Endothelial cell (in vitro differentiated cells): ENCODE results near the gene CBFA2T3. TPM values are rescaled to one million over a fixed set of nuclear protein-coding genes. Genes with fewer than 3 reads are reported as not detected.

Experiments used
- DNase-seq: peaks from one replicate; pipeline ENCODE4 v3.0.0; 2021; ENCODE audit warnings: low spot score
- H3K27ac Mint-ChIP-seq: one replicate; pipeline ENCODE4 v1.8.0; 2021; ENCODE audit warnings: mixed read lengths, inconsistent platforms; ENCODE audit not compliant: unreplicated experiment
- H3K27me3 Mint-ChIP-seq: one replicate; pipeline ENCODE4 v1.8.0; 2021; ENCODE audit warnings: mild to moderate bottlenecking, moderate library complexity, mixed read lengths, inconsistent platforms; ENCODE audit not compliant: unreplicated experiment
- H3K36me3 Mint-ChIP-seq: one replicate; pipeline ENCODE4 v1.8.0; 2021; ENCODE audit warnings: mild to moderate bottlenecking, low read depth, mixed read lengths, inconsistent platforms; ENCODE audit not compliant: unreplicated experiment
- H3K4me1 Mint-ChIP-seq: one replicate; pipeline ENCODE4 v1.8.0; 2021; ENCODE audit warnings: mild to moderate bottlenecking, mixed read lengths, inconsistent platforms; ENCODE audit not compliant: unreplicated experiment
- H3K4me3 Mint-ChIP-seq: one replicate; pipeline ENCODE4 v1.8.0; 2021; ENCODE audit warnings: mild to moderate bottlenecking, mixed read lengths, inconsistent platforms; ENCODE audit not compliant: unreplicated experiment
- H3K9me3 Mint-ChIP-seq: one replicate; pipeline ENCODE4 v1.8.0; 2021; ENCODE audit warnings: mixed read lengths, inconsistent platforms; ENCODE audit not compliant: unreplicated experiment
- total RNA-seq: library from RNA; stranded (reverse); fragmentation: NEBNext Ultra II Directional; extraction: Animal tissue kit (Norgen Biotek cat#: 25700); gene quantifications from one replicate; pipeline ENCODE4 v1.2.1, GENCODE V29; 2021; ENCODE audit not compliant: unreplicated experiment
- TF ChIP-seq, protein P1 (sequence below): fragments of 200-600 bp; sonication (generic); IDR thresholded peaks from one replicate; pipeline ENCODE4 v1.5.0; 2021; ENCODE audit warnings: antibody characterized with exemption; ENCODE audit not compliant: unreplicated experiment

Gene CBFA2T3
- total RNA-seq, 1 donor from 2014 or later: 1.6 TPM

- Mint-ChIP-seq H3K27ac (no peak overlapping the region), H3K9me3 (no peaks in the 10 kb centered on the region)
- no peak for DNase-seq
Observed at GRCh38 chr16:88902744-88903143, 74.3 kb downstream of the CBFA2T3 start.

GRCh38 chr16:88901718-88902337, 75.2 kb downstream of the CBFA2T3 start:
- TF ChIP-seq, protein P1, sequence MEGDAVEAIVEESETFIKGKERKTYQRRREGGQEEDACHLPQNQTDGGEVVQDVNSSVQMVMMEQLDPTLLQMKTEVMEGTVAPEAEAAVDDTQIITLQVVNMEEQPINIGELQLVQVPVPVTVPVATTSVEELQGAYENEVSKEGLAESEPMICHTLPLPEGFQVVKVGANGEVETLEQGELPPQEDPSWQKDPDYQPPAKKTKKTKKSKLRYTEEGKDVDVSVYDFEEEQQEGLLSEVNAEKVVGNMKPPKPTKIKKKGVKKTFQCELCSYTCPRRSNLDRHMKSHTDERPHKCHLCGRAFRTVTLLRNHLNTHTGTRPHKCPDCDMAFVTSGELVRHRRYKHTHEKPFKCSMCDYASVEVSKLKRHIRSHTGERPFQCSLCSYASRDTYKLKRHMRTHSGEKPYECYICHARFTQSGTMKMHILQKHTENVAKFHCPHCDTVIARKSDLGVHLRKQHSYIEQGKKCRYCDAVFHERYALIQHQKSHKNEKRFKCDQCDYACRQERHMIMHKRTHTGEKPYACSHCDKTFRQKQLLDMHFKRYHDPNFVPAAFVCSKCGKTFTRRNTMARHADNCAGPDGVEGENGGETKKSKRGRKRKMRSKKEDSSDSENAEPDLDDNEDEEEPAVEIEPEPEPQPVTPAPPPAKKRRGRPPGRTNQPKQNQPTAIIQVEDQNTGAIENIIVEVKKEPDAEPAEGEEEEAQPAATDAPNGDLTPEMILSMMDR: no peak
- peaks cover 11% of the 10 kb centered on the region for H3K27me3 Mint-ChIP-seq
- H3K9me3 Mint-ChIP-seq: no peaks in the 10 kb centered on the region
- no peaks in the 10 kb centered on the region for H3K36me3 Mint-ChIP-seq
- no peaks in the 10 kb centered on the region for H3K4me1 Mint-ChIP-seq
- H3K27ac Mint-ChIP-seq: no peak overlapping the region
- H3K4me3 Mint-ChIP-seq: no peak overlapping the region
- no peak for DNase-seq

More at GRCh38 chr16:88902744-88903143, 74.3 kb downstream of the CBFA2T3 start:
- TF ChIP-seq, protein P1: no peak
- no peaks in the 10 kb centered on the region for H3K4me1 Mint-ChIP-seq
- H3K36me3 Mint-ChIP-seq: no peaks in the 10 kb centered on the region
- no peak overlapping the region for H3K4me3 Mint-ChIP-seq
- peaks cover 12% of the 10 kb centered on the region for H3K27me3 Mint-ChIP-seq

GRCh38 chr16:88900662-88901052, 76.3 kb downstream of the CBFA2T3 start:
- Mint-ChIP-seq H3K4me1 (no peaks in the 10 kb centered on the region), H3K4me3 (no peak overlapping the region), H3K36me3 (no peaks in the 10 kb centered on the region), H3K27me3 (peaks cover 5% of the 10 kb centered on the region), H3K27ac (no peak overlapping the region), H3K9me3 (no peaks in the 10 kb centered on the region)
- DNase-seq: no peak
- TF ChIP-seq, protein P1: no peak

DNA sequence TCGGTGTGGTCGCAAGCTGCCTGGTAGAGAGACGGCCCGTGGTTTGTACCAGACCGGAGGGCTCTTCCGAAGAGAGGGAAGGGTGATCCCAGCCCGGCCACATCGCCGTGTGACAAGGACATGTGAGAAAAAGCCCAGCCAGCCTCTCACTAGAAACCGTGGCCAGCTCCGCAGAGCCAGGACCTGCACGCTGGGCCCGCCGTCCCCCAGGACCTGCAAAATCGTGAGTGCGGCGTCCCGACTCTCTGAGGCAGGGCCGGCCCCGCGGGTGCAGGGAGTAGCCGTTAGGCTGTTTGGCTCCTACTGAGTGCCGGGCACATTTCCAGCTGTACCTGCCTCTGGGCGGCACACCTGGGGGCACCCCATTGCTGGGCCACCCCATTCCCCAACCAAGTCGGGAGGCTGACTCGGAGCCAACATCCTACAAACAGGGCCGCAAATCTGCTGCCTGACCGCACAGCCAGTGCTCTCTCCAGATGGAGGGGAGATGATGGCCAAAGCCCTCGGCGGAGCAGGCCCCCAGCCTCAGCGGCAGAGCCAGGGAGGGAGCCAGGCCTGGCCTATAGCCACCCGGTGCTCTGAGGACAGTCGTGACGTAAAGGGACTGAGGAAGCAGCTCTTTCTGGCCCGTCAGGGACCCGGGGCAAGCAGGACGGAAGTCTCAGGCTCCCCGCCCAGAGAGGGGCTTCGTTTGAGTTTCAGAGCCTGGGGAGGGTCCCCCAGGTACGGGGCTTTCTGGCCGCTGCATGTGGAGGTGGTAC, 76.9 kb downstream of the CBFA2T3 start:
- H3K4me3 Mint-ChIP-seq: no peak overlapping the region
- no peak for DNase-seq
- H3K27ac Mint-ChIP-seq: no peak overlapping the region
- H3K36me3 Mint-ChIP-seq: no peaks in the 10 kb centered on the region
- H3K9me3 Mint-ChIP-seq: no peaks in the 10 kb centered on the region
- peaks cover 6% of the 10 kb centered on the region for H3K27me3 Mint-ChIP-seq
- no peaks in the 10 kb centered on the region for H3K4me1 Mint-ChIP-seq
- TF ChIP-seq, protein P1: no peak
